UCSD-AML1 (cell line): ENCODE results near the gene CRELD1.
"Not testable (repeated sequence)": the region's sequence is repeated elsewhere in the genome, so short reads cannot be mapped to it uniquely, and the experiment has no call there.

Experiments
- DNase-seq: peaks from one replicate; lab custom pipeline; 2025; ENCODE audit not compliant: unreplicated experiment; lab: John Stamatoyannopoulos, UW

Gene CRELD1

GRCh38 chr3:9934235-9934621 lies 594 bp downstream of the CRELD1 start:
- DNase-seq, result peak; percentile 65

DNA sequence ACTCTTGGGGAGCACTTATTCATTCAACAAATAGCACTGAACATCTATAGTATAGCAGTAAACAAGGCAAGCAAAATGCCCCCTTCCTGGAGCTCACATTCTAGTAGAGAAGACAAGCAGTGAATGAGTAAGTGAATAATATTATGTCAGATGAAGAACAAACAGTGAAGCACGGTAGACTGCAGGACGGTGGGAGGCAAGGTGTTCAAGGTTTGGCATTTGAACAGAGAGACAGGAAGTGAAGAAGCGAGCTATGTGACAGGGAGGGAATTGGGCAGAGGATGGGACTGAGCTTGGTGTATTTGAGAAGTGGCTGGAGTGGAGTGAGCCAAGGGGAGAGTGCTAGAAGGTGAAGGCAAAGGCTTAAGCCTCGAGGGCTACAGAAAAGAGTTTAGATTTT lies 1.4 kb downstream of the CRELD1 start:
- no peak for DNase-seq

DNA sequence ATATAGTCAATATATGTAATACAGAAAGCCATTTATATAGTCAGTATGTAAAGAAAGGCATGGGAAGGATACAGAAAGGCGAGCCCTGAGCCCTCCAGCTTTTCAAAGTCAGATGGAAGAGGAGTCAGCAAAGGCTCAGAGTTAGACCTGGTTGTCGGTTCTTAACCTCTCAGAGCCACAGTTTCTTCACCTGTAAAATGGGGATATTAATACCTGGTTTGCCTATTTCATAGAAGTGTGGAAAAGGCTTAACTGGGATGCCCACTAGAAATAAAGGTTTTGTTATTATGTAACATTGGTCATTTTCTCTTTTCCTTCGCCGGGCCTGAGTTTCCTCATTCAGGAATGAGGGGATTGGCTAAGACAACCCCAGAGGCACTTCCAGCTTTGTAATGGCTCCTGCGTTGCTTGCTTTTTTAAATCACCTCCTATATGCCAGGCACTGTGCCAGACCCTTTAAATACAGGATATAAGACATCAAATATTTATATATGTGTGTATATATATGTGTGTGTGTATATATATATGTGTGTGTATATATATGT lies 2.4 kb downstream of the CRELD1 start:
- DNase-seq, result no peak

DNA sequence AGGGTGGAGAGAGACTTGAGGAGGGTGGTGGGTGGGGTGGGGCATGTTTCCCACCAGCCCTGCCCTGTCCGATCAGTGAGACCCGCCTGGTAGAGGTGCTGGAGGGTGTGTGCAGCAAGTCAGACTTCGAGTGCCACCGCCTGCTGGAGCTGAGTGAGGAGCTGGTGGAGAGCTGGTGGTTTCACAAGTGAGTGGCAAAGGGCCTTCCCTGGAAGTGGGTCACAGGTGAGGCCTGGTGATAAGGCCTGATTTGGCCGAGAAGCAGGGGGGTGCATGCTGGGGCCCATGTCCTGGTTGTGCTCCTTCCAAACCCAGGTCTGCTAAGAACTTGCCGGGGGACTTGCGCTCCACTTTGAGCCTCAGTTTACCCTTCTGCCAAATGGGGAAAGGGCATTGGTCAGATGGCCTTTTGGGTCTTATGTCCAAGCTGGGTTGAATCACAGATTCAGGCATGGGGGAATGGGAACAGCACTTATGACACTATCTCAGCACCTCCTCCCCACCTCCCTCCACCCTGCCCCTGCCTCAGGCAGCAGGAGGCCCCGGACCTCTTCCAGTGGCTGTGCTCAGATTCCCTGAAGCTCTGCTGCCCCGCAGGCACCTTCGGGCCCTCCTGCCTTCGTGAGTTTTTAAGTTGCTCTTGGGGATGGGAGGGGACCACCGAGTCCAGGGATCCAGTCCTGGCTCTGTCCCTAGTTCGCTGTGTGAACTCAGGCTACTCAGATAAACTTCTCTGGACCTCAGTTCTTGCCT lies 4.0 kb downstream of the CRELD1 start:
- DNase-seq, result no peak

DNA sequence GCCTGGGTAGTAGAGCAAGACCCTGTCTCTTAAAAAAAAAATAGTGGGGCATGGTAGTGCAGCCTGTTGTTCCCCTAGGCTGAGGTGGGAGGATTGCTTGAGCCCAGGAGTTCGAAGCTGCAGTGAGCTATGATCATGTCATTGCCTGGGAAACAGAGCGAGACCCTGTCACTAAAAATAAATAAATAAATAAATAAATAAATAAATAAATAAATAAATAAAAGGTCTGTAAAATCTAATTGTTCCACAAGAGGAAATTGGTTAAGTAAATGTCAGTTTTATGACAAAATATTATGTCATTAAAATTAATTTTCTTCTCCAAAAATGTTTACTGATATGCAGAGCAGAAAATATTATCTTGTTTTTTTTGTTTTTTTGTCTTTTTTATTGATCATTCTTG lies 5.3 kb downstream of the CRELD1 start:
- DNase-seq, result no peak

- DNase-seq, result not testable (repeated sequence)
Measured at GRCh38 chr3:9939906-9940305, 6.3 kb downstream of the CRELD1 start.

GRCh38 chr3:9940746-9941145 lies 7.1 kb downstream of the CRELD1 start:
- no peak for DNase-seq

- DNase-seq, result no peak
Measured at GRCh38 chr3:9942164-9942563, 8.5 kb downstream of the CRELD1 start.

DNA sequence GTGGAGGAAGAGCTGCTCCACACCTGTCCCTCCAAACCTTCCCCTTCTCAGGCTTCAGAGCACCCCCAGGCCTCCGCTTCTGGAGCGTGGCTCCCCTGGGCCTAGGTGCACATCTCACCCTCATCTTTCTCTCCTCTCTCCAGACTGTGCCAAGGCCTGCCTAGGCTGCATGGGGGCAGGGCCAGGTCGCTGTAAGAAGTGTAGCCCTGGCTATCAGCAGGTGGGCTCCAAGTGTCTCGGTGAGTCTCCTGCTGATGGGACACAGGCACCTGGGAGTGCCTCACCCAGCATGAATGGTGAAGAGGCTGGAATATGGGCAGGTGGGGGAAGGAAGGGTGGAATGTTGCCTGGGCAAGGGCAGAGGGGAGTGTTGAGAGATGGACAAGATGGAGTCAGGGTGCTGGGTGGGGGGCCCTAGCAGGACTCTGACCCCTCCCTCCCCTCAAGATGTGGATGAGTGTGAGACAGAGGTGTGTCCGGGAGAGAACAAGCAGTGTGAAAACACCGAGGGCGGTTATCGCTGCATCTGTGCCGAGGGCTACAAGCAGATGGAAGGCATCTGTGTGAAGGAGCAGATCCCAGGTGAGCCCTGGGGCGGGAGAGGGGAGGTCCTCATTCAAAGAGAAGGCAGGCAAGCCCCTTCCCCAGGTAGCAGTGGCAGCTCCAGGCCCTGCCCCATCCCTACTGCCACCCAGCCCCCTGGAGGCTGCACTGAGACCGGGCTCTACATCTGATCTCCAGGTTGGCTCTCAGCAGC lies 9.5 kb downstream of the CRELD1 start:
- no peak for DNase-seq

DNA sequence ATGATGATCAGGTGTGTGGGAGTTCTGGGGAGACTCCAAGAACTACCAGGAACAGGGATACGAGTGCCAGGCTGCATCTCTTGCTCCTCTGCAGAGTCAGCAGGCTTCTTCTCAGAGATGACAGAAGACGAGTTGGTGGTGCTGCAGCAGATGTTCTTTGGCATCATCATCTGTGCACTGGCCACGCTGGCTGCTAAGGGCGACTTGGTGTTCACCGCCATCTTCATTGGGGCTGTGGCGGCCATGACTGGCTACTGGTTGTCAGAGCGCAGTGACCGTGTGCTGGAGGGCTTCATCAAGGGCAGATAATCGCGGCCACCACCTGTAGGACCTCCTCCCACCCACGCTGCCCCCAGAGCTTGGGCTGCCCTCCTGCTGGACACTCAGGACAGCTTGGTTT lies 10.6 kb downstream of the CRELD1 start:
- no peak for DNase-seq

- no peak for DNase-seq
Measured at GRCh38 chr3:9945358-9945757, 11.7 kb downstream of the CRELD1 start.

DNA sequence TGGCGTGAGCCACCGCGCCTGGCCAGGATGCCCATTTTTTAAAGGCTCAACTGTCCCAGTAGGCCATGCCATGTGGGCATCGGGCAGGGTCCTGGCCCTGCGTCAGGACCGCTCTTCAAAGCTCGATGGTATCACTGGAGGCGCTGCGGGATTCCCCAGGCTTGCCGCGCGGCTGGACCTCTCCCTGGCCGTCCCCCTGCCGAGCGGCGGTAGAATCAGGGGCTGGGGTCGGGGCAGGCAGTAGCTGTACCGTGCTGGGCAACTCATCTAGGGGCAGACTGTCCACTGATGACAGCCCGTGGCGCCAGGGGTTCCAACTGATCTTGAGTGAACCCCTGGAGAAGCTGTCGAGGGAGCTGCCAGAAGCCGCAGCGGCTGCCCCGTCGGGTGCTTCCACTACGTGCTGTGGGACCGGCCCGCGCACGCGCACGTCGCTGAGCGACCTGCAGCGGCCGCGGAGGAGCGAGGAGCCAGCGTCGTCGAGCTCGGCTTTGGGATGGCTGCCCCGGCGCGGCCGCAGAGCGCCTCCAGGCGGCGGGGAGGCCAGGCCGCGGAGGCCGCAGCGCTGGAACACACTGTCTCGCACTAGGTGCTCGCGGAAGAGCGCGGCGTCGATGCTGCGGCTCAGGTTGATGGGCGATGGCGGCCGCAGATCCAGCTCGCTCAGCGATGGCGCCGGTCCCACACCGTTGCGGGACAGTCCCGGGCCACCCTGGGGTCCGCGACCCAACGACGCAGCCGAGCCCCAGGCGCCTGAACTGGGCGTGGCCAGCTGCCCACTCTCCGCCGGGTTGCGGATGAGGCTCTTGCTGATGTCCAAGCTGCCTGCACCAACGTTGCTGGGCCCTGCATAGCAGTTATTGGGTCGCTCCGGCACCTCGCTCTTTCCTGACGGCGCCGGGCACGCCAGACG lies 12.7 kb downstream of the CRELD1 start:
- no peak for DNase-seq

- no peak for DNase-seq
Measured at GRCh38 chr3:9947025-9947995, 13.7 kb downstream of the CRELD1 start.

DNA sequence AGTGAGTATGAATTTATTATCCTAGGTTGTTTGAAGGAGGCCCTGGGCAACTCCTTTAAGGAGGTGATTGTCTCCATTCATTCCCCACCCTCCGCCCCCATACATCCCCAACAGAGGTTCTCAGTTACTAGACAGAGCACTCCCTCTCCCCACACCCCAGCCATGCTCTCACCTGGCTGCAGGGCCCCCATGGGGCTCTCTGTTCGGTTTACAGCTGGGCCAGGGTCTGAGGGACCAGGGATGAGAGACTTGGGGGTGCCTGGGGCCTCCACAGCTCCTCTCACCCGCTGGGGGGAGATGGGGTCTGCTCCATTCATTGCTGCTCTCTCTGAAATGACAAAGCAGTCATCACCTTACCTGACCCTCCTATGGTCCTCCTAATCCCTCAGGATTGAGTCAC lies 15.0 kb downstream of the CRELD1 start:
- no peak for DNase-seq

GRCh38 chr3:9949115-9949514 lies 15.5 kb downstream of the CRELD1 start:
- no peak for DNase-seq

DNA sequence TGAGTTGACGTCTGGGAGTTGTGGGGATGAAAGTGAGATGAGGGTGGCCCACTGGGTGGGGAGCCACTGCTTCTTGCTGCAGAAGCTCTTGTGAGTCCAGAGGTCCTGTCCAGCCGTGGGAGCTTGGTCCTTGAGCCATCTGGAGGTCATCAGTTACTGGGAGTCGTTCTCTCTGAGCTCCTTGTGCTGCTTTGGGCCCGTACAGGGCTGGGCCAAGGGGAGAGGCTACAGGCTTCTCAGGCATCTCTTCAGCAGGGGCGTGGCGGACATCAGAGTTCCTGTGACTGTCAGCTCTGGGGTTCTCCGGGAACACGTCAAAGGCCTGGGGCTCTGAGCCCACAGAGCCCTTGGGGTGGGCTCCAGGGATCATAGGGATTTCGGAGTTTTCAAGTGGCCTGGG lies 16.0 kb downstream of the CRELD1 start:
- no peak for DNase-seq

GRCh38 chr3:9951126-9951525 lies 17.5 kb downstream of the CRELD1 start:
- DNase-seq, result no peak

- no peak for DNase-seq
Measured at GRCh38 chr3:9951598-9951961, 17.9 kb downstream of the CRELD1 start.

GRCh38 chr3:9951962-9952805 lies 18.6 kb downstream of the CRELD1 start, which contains the start of gene PRRT3:
TSS of gene PRRT3 (minus strand) at chr3:9952408. CDS start at chr3:9950115, 2,293 bp downstream.
- peak; percentile 55 for DNase-seq
